Keratinocyte (primary cell): ENCODE measurements around the gene SLC29A1. TPM values are rescaled to one million over a fixed set of nuclear protein-coding genes. Genes with fewer than 3 reads are reported as not detected.
A peak's percentile ranks its signal among the peaks of the same experiment; 100 is the strongest.

Experiments used
- DNase-seq: peaks from one replicate; pipeline ENCODE4 v3.0.0-alpha.2; 2011; ENCODE audit warnings: low read depth, missing footprints, low spot score
- FAIRE-seq: peaks from 2 replicates; lab custom pipeline; 2011; peaks lifted over from hg19 to GRCh38; lab: Jason Lieb, UNC
- H2AFZ ChIP-seq: 2 replicates; pipeline ENCODE4 v1.6.0; 2012; ENCODE audit warnings: low read length, control low read depth, inconsistent platforms; ENCODE audit not compliant: control insufficient read depth
- H3K27ac ChIP-seq: 2 replicates; pipeline ENCODE4 v1.5.1; 2011; ENCODE audit warnings: low read length; ENCODE audit not compliant: control insufficient read depth, insufficient read depth
- H3K27me3 ChIP-seq: 3 replicates; pipeline ENCODE4 v1.6.0; 2011; ENCODE audit warnings: low read length; ENCODE audit not compliant: control insufficient read depth, insufficient read depth; ENCODE audit errors: extremely low read depth
- H3K36me3 ChIP-seq, 2 experiments: 2 replicates in 1 of 2; 3 replicates in 1 of 2; pipeline ENCODE4 v1.5.1; 2011; ENCODE audit warnings: low read length in 2 of 2, mild to moderate bottlenecking in 1 of 2; ENCODE audit not compliant: control insufficient read depth in 2 of 2, insufficient read depth in 2 of 2; ENCODE audit errors: extremely low read depth in 1 of 2
- H3K4me1 ChIP-seq: 3 replicates; pipeline ENCODE4 v1.5.1; 2011; ENCODE audit warnings: low read length; ENCODE audit not compliant: control insufficient read depth, insufficient read depth; ENCODE audit errors: extremely low read depth
- H3K4me2 ChIP-seq: 3 replicates; pipeline ENCODE4 v1.6.0; 2011; ENCODE audit warnings: low read depth, low read length; ENCODE audit not compliant: control insufficient read depth, insufficient read depth; ENCODE audit errors: extremely low read depth
- H3K4me3 ChIP-seq, 3 experiments: fragments of 200-600 bp in 1 of 3; sonication (generic) in 1 of 3; 2 replicates in 2 of 3; 3 replicates in 1 of 3; pipeline ENCODE4 v1.5.1; 2011 to 2016; ENCODE audit warnings: low read length in 3 of 3, mild to moderate bottlenecking in 3 of 3, control low read depth in 2 of 3, inconsistent platforms in 1 of 3, low read depth in 1 of 3, mixed read lengths in 1 of 3, mixed run types in 1 of 3, moderate library complexity in 1 of 3; ENCODE audit not compliant: control insufficient read depth in 2 of 3, insufficient read depth in 2 of 3; ENCODE audit errors: extremely low read depth in 1 of 3
- H3K79me2 ChIP-seq: 2 replicates; pipeline ENCODE4 v1.6.0; 2012; ENCODE audit warnings: low read length; ENCODE audit not compliant: control insufficient read depth, insufficient read depth
- H3K9ac ChIP-seq: 3 replicates; pipeline ENCODE4 v1.6.0; 2011; ENCODE audit warnings: low read length; ENCODE audit not compliant: control insufficient read depth, insufficient read depth; ENCODE audit errors: extremely low read depth
- H3K9me1 ChIP-seq: 3 replicates; pipeline ENCODE4 v1.6.0; 2011; ENCODE audit warnings: low read length; ENCODE audit not compliant: control insufficient read depth, insufficient read depth; ENCODE audit errors: extremely low read depth
- H3K9me3 ChIP-seq: 2 replicates; pipeline ENCODE4 v1.5.1; 2012; ENCODE audit warnings: low read depth, low read length; ENCODE audit not compliant: control insufficient read depth
- H4K20me1 ChIP-seq: 3 replicates; pipeline ENCODE4 v1.6.0; 2011; ENCODE audit warnings: low read length; ENCODE audit not compliant: control insufficient read depth, insufficient read depth; ENCODE audit errors: extremely low read depth
- EZH2 ChIP-seq: IDR thresholded peaks from one replicate; pipeline ENCODE4 v1.6.1; 2012; ENCODE audit warnings: inconsistent platforms, mild to moderate bottlenecking, low read length, moderate library complexity
- dilution Hi-C: fragments of 300-500 bp; cut with MboI; formaldehyde crosslinking; loops from one replicate; pipeline ENCODE4 v1.7.0; 2020; ENCODE audit warnings: low sequenced_read_pairs; ENCODE audit not compliant: extremely low pct_ligation_motif_present
- polyA plus RNA-seq, 5 experiments: library from polyadenylated mRNA; depleted of rRNA in 3 of 5; stranded (reverse) in 3 of 5; stranded (forward) in 1 of 5; unstranded in 1 of 5; fragments of >200 nt; gene quantifications; 1 replicate in 1 of 5; 2 replicates in 3 of 5; 3 replicates in 1 of 5; pipeline versions ENCODE4 v1.2.1 to v1.2.3, GENCODE V29; 2011 to 2012; ENCODE audit warnings: missing spikeins in 2 of 5, low read depth in 1 of 5, low replicate concordance in 1 of 5
- TF ChIP-seq, protein P1 (sequence below), 3 experiments: IDR thresholded peaks in 1 of 3; conservative IDR thresholded peaks in 1 of 3; optimal IDR thresholded peaks in 1 of 3; 2 replicates in 2 of 3; 3 replicates in 1 of 3; pipeline versions ENCODE3 to v1.5.1; 2011; ENCODE audit warnings: low read length in 3 of 3, mild to moderate bottlenecking in 3 of 3, moderate library complexity in 2 of 3, control low read depth in 1 of 3, inconsistent platforms in 1 of 3; ENCODE audit not compliant: insufficient read depth in 2 of 3; ENCODE audit errors: extremely low read depth in 1 of 3

SLC29A1 gene
- polyA plus RNA-seq, 1 donor (not counting 4 experiments of a cell fraction or from before 2014, with no cell fraction given) = 51.0 TPM

DNA sequence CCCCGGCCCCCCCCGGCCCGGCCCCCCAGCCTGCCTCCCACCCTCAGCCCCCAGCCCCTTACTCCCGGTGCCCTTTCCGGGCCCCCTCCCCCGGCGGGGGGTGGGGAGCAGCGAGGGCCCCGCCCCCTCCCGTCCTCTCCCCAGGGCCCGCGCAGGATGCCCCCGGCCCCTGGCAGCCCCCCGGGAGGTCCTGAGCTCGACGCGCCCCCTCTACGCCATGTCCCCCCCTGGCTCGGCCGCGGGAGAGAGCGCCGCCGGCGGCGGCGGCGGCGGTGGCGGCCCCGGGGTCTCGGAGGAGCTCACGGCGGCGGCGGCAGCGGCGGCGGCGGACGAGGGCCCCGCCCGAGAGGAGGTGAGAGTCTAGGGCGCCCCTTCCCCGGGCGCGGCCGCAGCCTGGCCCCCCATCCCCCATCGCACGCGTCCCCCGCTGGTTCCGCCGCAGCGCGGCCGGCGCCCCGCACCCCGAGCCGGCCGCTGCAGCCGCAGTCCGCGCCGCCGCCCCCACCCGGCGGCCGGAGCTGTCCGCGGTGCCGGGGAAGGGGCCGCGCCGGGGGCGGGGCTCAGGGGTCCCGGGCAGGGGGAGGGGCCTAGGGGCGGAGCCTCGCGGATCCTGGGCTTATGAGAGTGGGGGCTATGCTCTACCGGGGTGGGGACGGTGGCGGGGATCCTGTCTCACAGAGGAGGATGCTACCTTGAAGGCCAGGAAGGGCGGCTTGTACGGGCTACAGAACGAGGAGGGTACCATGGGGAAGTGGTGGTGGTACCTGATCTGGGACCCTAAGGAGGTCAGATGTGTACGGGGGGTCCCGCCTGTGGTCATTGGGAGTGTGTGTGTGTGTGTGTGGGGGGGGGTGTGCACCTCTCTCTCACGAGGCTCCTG is 47.4 kb downstream of the SLC29A1 start:
- Histone ChIP-seq H3K36me3 (no peaks in the 10 kb centered on the region), H3K4me2 (no peak overlapping the region), H3K9me1 (no peaks in the 10 kb centered on the region), H3K4me1 (peaks cover 7% of the 10 kb centered on the region), H2AFZ (no peak overlapping the region), H3K4me3 (no peak overlapping the region), H3K27ac (no peak overlapping the region), H3K27me3 (peaks cover 56% of the 10 kb centered on the region), H3K9me3 (no peaks in the 10 kb centered on the region), H3K79me2 (no peaks in the 10 kb centered on the region), H4K20me1 (peaks cover 3% of the 10 kb centered on the region), H3K9ac (no peak overlapping the region)
- TF ChIP-seq, protein P1, sequence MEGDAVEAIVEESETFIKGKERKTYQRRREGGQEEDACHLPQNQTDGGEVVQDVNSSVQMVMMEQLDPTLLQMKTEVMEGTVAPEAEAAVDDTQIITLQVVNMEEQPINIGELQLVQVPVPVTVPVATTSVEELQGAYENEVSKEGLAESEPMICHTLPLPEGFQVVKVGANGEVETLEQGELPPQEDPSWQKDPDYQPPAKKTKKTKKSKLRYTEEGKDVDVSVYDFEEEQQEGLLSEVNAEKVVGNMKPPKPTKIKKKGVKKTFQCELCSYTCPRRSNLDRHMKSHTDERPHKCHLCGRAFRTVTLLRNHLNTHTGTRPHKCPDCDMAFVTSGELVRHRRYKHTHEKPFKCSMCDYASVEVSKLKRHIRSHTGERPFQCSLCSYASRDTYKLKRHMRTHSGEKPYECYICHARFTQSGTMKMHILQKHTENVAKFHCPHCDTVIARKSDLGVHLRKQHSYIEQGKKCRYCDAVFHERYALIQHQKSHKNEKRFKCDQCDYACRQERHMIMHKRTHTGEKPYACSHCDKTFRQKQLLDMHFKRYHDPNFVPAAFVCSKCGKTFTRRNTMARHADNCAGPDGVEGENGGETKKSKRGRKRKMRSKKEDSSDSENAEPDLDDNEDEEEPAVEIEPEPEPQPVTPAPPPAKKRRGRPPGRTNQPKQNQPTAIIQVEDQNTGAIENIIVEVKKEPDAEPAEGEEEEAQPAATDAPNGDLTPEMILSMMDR (optimal IDR thresholded peaks at IDR 0.05 in 1 of 3, IDR thresholded peaks at IDR 0.05 in 1 of 3, conservative IDR thresholded peaks at IDR 0.05 in 1 of 3; ENCODE audit: extremely low read depth in 1 of 3, insufficient read depth in 2 of 3, low read length in 3 of 3) = no peak
- TF ChIP-seq EZH2 = no peak
- DNase-seq = no peak
- dilution Hi-C loops = no loop called here
- no peak for FAIRE-seq

DNA sequence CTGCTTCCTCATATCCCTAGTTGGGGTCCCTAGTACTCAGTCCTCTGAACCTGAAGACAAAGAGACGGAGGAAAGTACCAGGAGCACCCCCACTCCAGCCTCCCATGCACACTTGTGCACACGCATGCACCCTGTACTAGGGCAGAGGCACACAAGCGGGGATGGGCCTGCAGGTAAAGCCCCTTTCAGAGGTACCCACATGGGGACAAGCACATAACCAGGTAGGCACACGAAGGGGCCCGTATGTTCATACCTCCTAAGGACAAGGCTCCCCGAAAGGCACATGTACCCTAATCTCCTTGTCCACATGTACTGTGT is 48.0 kb downstream of the SLC29A1 start:
- DNase-seq = no peak
- H4K20me1 ChIP-seq = peaks cover 3% of the 10 kb centered on the region
- H3K79me2 ChIP-seq = no peaks in the 10 kb centered on the region
- no peak overlapping the region for H3K27ac ChIP-seq
- no peaks in the 10 kb centered on the region for H3K36me3 ChIP-seq
- no peak overlapping the region for H2AFZ ChIP-seq
- no peak overlapping the region for H3K4me3 ChIP-seq
- no peak overlapping the region for H3K4me2 ChIP-seq
- TF ChIP-seq EZH2 = peak; percentile 78
- TF ChIP-seq, protein P1 (optimal IDR thresholded peaks at IDR 0.05 in 1 of 3, IDR thresholded peaks at IDR 0.05 in 1 of 3, conservative IDR thresholded peaks at IDR 0.05 in 1 of 3; ENCODE audit: extremely low read depth in 1 of 3, insufficient read depth in 2 of 3, low read length in 3 of 3) = no peak
- FAIRE-seq = no peak
- H3K4me1 ChIP-seq = peaks cover 7% of the 10 kb centered on the region
- peaks cover 62% of the 10 kb centered on the region for H3K27me3 ChIP-seq
- H3K9me1 ChIP-seq = no peaks in the 10 kb centered on the region
- H3K9ac ChIP-seq = no peak overlapping the region
- H3K9me3 ChIP-seq = no peaks in the 10 kb centered on the region
- dilution Hi-C loops = no loop called here
